ENCODE data around the gene MEAF6. TPM values are rescaled to one million over a fixed set of nuclear protein-coding genes. Genes with fewer than 3 reads are reported as not detected.
A peak's percentile ranks its signal among the peaks of the same experiment; 100 is the strongest.

MEAF6 gene
- polyA plus RNA-seq, 3 donors from 2014 or later = 147 to 185 (median 181) TPM

GRCh38 chr1:37486680-37487618, 27.6 kb downstream of the MEAF6 start:
- peaks cover 15 to 23% of the 10 kb centered on the region in 2 donors for H3K4me1 Mint-ChIP-seq
- no peaks in the 10 kb centered on the region for H3K9me3 Mint-ChIP-seq
- peak; percentile 75 to 77 (median 75) for DNase-seq
- H3K4me3 Mint-ChIP-seq = peak overlapping the region in 1 of 5 donors; percentile 3
- peak overlapping the region; percentile 14 to 78 (median 22) for H3K27ac Mint-ChIP-seq
- peaks cover 0 to 8% (median 2%) of the 10 kb centered on the region in 3 donors for H3K27me3 Mint-ChIP-seq (ENCODE audit: low read depth in 3 of 3)
- H3K36me3 Mint-ChIP-seq = peaks cover 8 to 20% (median 15%) of the 10 kb centered on the region in 3 donors

- Mint-ChIP-seq H3K27ac (peak overlapping the region in 3 of 6 donors; percentile 2 to 46 (median 24)), H3K27me3 (ENCODE audit: low read depth in 3 of 3) (peaks cover 0 to 13% (median 6%) of the 10 kb centered on the region in 3 donors), H3K4me3 (no peak overlapping the region), H3K36me3 (peaks cover 8 to 24% (median 15%) of the 10 kb centered on the region in 3 donors), H3K9me3 (no peaks in the 10 kb centered on the region), H3K4me1 (peaks cover 23 to 24% of the 10 kb centered on the region in 2 donors)
- no peak for DNase-seq
Observed at GRCh38 chr1:37485902-37486679, 28.5 kb downstream of the MEAF6 start.

GRCh38 chr1:37484325-37485051, 30.1 kb downstream of the MEAF6 start:
- peak overlapping the region; percentile 15 to 81 (median 66) for H3K27ac Mint-ChIP-seq

DNA sequence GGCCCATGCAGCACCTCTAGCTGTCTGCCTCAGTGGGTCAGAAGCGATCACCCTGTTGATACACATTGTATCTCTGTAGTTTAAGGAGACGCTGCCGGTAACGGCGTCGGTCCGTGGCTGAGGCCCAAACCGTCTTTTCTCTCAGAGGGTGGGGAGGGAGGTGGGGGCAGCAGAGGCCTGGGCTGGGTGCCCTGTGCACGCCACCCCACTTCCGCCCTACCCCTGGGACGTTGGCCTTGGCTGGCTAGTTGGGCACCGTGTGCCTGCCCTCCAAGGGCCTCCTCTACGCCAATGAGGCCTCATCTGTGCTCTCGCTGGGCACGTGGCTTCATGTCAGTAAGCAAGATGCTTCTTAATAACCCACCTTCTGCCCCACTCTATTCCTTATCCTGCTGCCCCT, 30.8 kb downstream of the MEAF6 start:
- Mint-ChIP-seq H3K4me3 (no peak overlapping the region), H3K27ac (peak overlapping the region; percentile 40 to 81 (median 66)), H3K9me3 (no peaks in the 10 kb centered on the region), H3K27me3 (ENCODE audit: low read depth in 3 of 3) (peaks cover 8 to 22% (median 13%) of the 10 kb centered on the region in 3 donors), H3K36me3 (peaks cover 5 to 18% (median 10%) of the 10 kb centered on the region in 3 donors), H3K4me1 (peaks cover 40 to 43% of the 10 kb centered on the region in 2 donors)
- no peak for DNase-seq

More at GRCh38 chr1:37484325-37485051, 30.1 kb downstream of the MEAF6 start:
- H3K27me3 Mint-ChIP-seq (ENCODE audit: low read depth in 3 of 3) = peaks cover 2 to 15% (median 8%) of the 10 kb centered on the region in 3 donors
- DNase-seq = no peak
- peaks cover 33 to 36% of the 10 kb centered on the region in 2 donors for H3K4me1 Mint-ChIP-seq
- H3K36me3 Mint-ChIP-seq = peaks cover 5 to 18% (median 10%) of the 10 kb centered on the region in 3 donors
- H3K9me3 Mint-ChIP-seq = no peaks in the 10 kb centered on the region
- no peak overlapping the region for H3K4me3 Mint-ChIP-seq

DNA sequence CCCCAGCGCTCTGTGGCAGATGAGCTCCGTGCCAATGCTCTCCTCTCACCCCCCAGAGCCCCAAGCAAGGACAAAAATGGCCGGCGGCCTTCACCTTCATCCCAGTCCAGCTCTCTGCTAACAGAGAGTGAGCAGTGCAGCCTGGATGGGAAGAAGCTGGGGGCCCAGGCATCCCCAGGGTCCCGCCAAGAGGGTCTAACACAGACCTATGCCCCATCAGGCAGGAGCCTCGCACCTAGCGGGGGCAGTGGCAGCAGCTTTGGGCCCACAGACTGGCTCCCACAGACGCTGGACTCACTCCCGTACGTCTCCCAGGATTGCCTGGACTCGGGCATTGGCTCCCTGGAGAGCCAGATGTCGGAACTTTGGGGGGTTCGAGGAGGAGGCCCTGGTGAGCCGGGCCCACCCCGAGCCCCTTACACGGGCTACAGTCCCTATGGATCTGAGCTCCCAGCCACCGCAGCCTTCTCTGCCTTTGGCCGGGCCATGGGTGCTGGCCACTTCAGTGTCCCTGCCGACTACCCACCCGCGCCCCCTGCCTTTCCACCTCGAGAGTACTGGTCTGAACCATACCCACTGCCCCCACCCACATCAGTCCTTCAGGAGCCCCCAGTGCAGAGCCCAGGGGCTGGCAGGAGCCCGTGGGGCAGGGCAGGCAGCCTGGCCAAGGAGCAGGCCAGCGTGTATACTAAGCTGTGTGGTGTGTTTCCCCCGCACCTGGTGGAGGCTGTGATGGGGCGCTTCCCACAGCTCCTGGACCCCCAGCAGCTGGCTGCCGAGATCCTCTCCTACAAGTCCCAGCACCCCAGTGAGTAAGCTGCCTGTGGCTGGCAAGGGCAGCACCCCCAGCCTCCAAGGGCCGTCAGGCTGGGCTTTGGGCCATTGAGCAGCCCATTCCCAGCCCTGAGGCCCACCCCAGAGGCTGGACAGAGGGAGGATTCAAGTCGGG, 31.5 kb downstream of the MEAF6 start:
- Mint-ChIP-seq H3K36me3 (peaks cover 5 to 18% (median 10%) of the 10 kb centered on the region in 3 donors), H3K4me3 (no peak overlapping the region), H3K4me1 (peaks cover 47 to 50% of the 10 kb centered on the region in 2 donors), H3K27me3 (ENCODE audit: low read depth in 3 of 3) (peaks cover 9 to 28% (median 13%) of the 10 kb centered on the region in 3 donors), H3K9me3 (no peaks in the 10 kb centered on the region), H3K27ac (peak overlapping the region; percentile 76 to 99 (median 98))
- no peak for DNase-seq

DNA sequence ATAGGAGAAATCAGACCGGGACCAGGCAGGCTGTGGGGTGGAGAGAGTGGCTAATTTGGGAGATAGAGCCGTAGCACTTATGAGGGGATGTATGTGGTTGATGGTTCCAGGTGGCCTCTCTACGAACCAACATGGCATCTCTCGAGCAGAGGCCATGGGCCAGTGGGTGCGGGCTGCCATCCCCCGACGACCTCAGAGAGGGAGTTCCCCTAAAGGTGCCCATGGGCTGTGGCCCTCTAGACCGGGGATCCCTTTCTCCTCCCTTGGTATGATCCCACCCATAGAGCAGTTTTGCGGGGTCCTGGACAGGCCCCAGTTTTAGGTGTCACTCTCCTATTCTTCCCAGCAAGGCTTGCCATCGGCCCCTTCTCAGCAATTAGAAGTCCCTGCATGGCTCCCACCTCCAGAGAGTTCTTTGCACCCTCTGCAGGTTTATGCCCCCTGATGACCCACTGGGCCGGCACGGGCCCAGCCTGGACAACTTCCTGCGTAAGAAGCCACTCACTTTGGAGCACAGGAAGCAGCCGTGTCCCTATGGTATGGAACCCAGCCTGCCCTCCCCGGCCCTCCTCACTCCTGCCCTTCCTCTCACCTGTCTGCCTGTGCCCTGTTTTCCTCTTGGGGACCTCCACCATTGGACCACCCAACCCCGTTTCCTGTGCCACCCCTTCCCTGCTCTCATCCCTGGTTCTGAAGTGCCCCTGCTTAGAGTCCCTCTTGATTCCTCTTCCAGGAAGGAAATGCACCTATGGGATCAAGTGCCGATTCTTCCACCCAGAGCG, 32.4 kb downstream of the MEAF6 start:
- no peak for DNase-seq
- H3K4me1 Mint-ChIP-seq = peaks cover 51 to 56% of the 10 kb centered on the region in 2 donors
- H3K36me3 Mint-ChIP-seq = peaks cover under 1 to 24% (median 10%) of the 10 kb centered on the region in 3 donors
- peaks cover 9 to 32% (median 17%) of the 10 kb centered on the region in 3 donors for H3K27me3 Mint-ChIP-seq (ENCODE audit: low read depth in 3 of 3)
- peak overlapping the region; percentile 80 to 99 (median 98) for H3K27ac Mint-ChIP-seq
- H3K4me3 Mint-ChIP-seq = peak overlapping the region in 2 of 5 donors; percentile 23 to 44
- no peaks in the 10 kb centered on the region for H3K9me3 Mint-ChIP-seq

DNA sequence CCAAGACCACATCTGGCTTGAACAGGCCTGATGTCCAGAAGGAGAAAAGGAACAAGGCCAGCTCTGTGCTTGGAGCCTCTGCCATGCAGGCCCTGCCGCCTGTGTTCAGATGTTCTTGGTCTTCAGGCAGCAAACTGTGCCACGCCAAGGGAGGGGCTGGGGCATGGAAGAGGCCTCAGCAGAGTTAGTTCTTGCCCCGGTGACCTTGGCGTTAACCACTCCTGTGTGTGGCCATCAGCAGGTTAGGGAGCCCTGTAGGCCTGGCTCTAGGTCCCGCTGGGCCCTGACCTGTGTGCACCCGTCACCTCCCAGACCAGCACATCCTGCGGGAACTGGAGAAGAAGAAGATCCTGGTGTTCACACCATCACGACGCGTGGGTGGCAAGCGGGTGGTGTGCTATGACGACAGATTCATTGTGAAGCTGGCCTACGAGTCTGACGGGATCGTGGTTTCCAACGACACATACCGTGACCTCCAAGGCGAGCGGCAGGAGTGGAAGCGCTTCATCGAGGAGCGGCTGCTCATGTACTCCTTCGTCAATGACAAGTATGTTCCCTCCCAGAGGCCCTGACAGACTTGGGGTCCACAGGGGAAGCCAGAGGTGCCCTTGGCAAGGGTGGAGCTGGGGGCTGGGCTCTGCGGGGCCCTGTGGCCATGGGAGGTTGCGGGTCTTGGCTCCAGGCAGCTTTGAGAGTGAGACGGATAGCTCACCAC, 33.1 kb downstream of the MEAF6 start:
- Mint-ChIP-seq H3K27ac (peak overlapping the region; percentile 77 to 99 (median 99)), H3K27me3 (ENCODE audit: low read depth in 3 of 3) (peaks cover 13 to 37% (median 17%) of the 10 kb centered on the region in 3 donors), H3K4me3 (peak overlapping the region; percentile 23 to 64 (median 38)), H3K9me3 (no peaks in the 10 kb centered on the region), H3K36me3 (peaks cover 2 to 27% (median 10%) of the 10 kb centered on the region in 3 donors), H3K4me1 (peaks cover 51 to 57% of the 10 kb centered on the region in 2 donors)
- no peak for DNase-seq

GRCh38 chr1:37480581-37481288, 33.8 kb downstream of the MEAF6 start:
- H3K4me3 Mint-ChIP-seq = peak overlapping the region; percentile 44 to 94 (median 63)
- H3K9me3 Mint-ChIP-seq = no peaks in the 10 kb centered on the region
- peaks cover 58 to 64% of the 10 kb centered on the region in 2 donors for H3K4me1 Mint-ChIP-seq
- H3K27me3 Mint-ChIP-seq (ENCODE audit: low read depth in 3 of 3) = peaks cover 13 to 42% (median 18%) of the 10 kb centered on the region in 3 donors
- no peak for DNase-seq
- H3K27ac Mint-ChIP-seq = peak overlapping the region; percentile 77 to 99 (median 99)
- H3K36me3 Mint-ChIP-seq = peaks cover 2 to 31% (median 10%) of the 10 kb centered on the region in 3 donors

- Mint-ChIP-seq H3K36me3 (peaks cover 2 to 31% (median 10%) of the 10 kb centered on the region in 3 donors), H3K4me3 (peak overlapping the region; percentile 59 to 97 (median 94)), H3K9me3 (no peaks in the 10 kb centered on the region), H3K27ac (peak overlapping the region; percentile 77 to 99 (median 99)), H3K4me1 (peaks cover 64 to 69% of the 10 kb centered on the region in 2 donors), H3K27me3 (ENCODE audit: low read depth in 3 of 3) (peaks cover 15 to 47% (median 20%) of the 10 kb centered on the region in 3 donors)
- no peak for DNase-seq
Observed at GRCh38 chr1:37480125-37480466, 34.5 kb downstream of the MEAF6 start.

DNA sequence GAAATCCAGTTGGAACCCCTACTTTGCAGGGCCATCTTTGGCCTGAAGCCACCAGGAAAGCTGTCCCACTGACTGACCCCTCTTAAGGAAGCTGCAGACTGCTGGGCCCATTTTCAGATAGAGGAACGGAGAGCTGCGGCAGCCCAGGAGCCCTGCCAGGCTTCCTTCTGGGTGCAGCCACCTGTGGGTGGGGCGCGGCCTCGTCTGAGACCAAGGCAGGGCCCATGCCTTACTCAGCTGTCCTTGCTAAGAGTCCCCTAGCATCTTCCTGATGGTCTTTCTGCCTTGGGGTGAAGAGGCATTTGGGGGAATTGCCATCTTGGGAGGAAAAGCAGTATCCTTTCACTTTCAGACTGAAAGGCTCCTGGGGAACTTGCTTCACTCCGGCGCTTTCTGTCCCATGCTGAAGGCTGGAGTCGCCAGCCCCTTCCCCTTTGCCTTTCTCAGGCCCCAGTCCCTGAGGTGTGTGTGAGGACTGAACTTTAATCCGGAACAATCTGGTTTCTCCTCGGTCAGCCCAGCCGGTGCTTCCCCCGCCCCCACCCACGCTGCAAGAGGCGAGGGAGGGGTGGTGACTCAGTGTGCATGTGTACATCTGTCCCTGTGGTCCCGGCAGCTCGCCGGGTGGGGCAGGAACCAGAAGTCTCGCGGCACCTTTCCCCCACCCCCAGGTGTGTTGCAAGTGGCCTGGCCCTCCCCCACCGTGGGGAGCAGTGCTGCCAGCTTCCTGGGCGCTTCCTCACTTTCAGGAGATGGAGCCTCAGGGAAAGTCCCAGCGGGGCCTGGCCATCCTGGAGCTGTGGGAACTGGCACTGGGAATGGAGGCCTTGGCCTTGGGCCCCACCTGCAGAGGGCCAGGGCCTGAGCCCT, 35.1 kb downstream of the MEAF6 start:
- H3K9me3 Mint-ChIP-seq = no peaks in the 10 kb centered on the region
- peak; percentile 75 to 77 (median 77) for DNase-seq
- peak overlapping the region; percentile 94 to 98 (median 95) for H3K4me3 Mint-ChIP-seq
- peaks cover 2 to 31% (median 10%) of the 10 kb centered on the region in 3 donors for H3K36me3 Mint-ChIP-seq
- peaks cover 66 to 71% of the 10 kb centered on the region in 2 donors for H3K4me1 Mint-ChIP-seq
- H3K27ac Mint-ChIP-seq = peak overlapping the region; percentile 98 to 99 (median 99)
- peaks cover 19 to 52% (median 24%) of the 10 kb centered on the region in 3 donors for H3K27me3 Mint-ChIP-seq (ENCODE audit: low read depth in 3 of 3)
